Erythroblast (primary cell): ENCODE results near the gene CD302.

Source experiments
- GATA1 ChIP-seq: IDR thresholded peaks from 2 replicates; pipeline ENCODE4 v1.6.1; 2011; ENCODE audit warnings: low read depth, mild to moderate bottlenecking, control low read depth, low read length, moderate library complexity
- POLR2A ChIP-seq: IDR thresholded peaks from 2 replicates; pipeline ENCODE4 v1.6.1; 2011; ENCODE audit warnings: mild to moderate bottlenecking, low read length

DNA sequence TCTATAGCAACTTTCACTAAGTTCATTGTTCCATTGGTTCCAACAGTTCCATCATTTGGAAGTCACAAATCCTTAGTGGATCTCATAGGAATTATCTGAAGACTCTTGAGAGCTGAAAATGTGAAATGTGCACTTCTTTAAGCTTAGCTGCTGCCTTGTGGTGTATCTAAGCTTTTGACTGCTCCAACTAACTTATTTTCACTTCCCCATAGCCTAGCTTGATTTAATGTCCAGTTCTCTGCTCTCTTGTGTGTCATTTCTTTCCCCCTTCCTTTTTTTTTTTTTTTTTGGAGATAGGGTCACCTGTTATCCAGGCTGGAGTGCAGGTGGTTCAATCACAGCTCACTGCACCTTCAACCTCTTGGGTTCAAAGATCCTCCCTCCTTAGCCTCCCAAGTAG, 34.9 kb upstream of the CD302 start:
- no peak for TF ChIP-seq POLR2A
- TF ChIP-seq GATA1: no peak
